ENCODE data around the gene ADAMTS3. TPM values are rescaled to one million over a fixed set of nuclear protein-coding genes. Genes with fewer than 3 reads are reported as not detected.

Gene ADAMTS3
- total and polyA plus RNA-seq, 9 of the 15 experiments (the other 6 are each of a cell fraction or from before 2014, with no cell fraction given) = 4.0 to 18.0 (median 12.1) TPM

DNA sequence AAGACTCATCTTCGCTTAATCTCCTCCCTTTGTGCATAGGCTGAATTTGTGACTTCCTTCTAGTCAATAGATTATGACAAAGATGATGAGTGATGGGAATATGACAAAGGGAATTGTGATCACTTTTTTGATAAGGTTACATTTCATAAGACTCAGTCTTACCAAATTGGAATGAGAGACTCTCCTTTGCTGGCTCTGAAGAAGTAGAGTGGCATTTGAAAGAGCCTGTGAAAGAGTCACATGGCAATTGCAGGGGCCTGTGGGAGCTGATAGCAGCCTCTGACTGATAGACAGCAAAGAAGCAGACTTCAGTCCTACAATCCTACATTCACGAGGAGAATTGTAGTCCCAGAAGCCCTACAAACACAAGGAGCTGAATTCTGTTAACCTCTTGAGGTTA, 44.9 kb upstream of the ADAMTS3 start (continued):
- TF ChIP-seq, protein P1, sequence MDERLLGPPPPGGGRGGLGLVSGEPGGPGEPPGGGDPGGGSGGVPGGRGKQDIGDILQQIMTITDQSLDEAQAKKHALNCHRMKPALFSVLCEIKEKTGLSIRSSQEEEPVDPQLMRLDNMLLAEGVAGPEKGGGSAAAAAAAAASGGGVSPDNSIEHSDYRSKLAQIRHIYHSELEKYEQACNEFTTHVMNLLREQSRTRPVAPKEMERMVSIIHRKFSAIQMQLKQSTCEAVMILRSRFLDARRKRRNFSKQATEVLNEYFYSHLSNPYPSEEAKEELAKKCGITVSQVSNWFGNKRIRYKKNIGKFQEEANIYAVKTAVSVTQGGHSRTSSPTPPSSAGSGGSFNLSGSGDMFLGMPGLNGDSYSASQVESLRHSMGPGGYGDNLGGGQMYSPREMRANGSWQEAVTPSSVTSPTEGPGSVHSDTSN (CRISPR knock-in tag; IDR thresholded peaks at IDR 0.05; ENCODE audit: low read depth) = no peak
- TF ChIP-seq, protein P1 (tag; conservative IDR thresholded peaks at IDR 0.05; ENCODE audit: low read depth) = peak; percentile 29; the same call in 1 of the 2 replicates
- peak; percentile 43; the same call in 1 of the 2 replicates for TF ChIP-seq L3MBTL2 (IDR thresholded peaks at IDR 0.05)

DNA sequence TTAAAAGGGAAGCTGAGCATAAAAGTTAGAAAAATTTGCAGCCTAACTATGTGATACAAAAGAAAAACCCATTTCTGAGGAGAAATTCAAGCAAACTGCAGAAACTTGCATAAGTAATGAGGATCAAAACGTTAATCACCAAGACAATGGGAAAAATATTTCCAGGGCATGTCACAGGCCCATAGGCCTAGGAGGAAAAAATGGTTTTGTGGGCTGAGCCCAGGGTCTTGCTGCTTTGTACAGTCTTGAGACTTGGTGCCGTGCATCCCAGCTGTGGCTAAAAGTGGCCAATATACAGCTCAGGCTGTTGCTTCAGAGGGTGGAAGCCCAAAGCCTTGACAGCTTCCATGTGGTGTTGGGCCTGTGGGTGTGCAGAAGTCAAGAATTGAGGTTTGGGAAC, 37.7 kb upstream of the ADAMTS3 start:
- ATAC-seq (no peak), FAIRE-seq (no peak), DNase-seq (ENCODE audit: extremely low read depth in 1 of 4, low spot score in 3 of 4) (no peak)
- H3K36me3 ChIP-seq (ENCODE audit: control insufficient read depth, insufficient read depth, low read length) = no peaks in the 10 kb centered on the region
- H3K27me3 ChIP-seq (ENCODE audit: control insufficient read depth in 2 of 2, insufficient read depth in 2 of 2, low read length in 2 of 2) = no peaks in the 10 kb centered on the region
- no peak overlapping the region for H3K27ac ChIP-seq (ENCODE audit: extremely low read depth, low read depth, low read length)
- no peaks in the 10 kb centered on the region for H3K9me1 ChIP-seq (ENCODE audit: control insufficient read depth, insufficient read depth, low read length)
- BruUV-seq (replicated peaks) = no TSS peak
- WGBS (ENCODE audit: insufficient coverage, low coverage, missing lambda C conversion rate) = 33% methylated on average over 2 of the region's 2 CpGs
- intact Hi-C loops (cut with micrococcal nuclease) = no loop called here
- H3K4me1 ChIP-seq (replicated peaks in 1 of 2; ENCODE audit: control insufficient read depth in 2 of 2, insufficient read depth in 2 of 2, low read length in 2 of 2) = no peaks in the 10 kb centered on the region
- CTCF ChIA-PET (ENCODE audit: low intra/inter-chr PET ratio) = no interaction called here
- H3K4me3 ChIP-seq = no peak overlapping the region
- H3K4me2 ChIP-seq (ENCODE audit: insufficient read depth, low read length) = no peak overlapping the region
- H3K9ac ChIP-seq (ENCODE audit: insufficient read depth in 1 of 2, low read depth in 2 of 2, low read length in 2 of 2) = no peak overlapping the region
- H2AFZ ChIP-seq (ENCODE audit: low read depth, low read length) = no peak overlapping the region
- H3K9me3 ChIP-seq (replicated peaks; ENCODE audit: control insufficient read depth, insufficient read depth, low read depth, low read length) = no peaks in the 10 kb centered on the region
- no peaks in the 10 kb centered on the region for H4K20me1 ChIP-seq (replicated peaks; ENCODE audit: control insufficient read depth, insufficient read depth, low read length)
- POLR2A ChIA-PET = no interaction called here
- in situ Hi-C loops (cut with MboI) = no loop called here
- no peaks in the 10 kb centered on the region for H3K79me2 ChIP-seq (ENCODE audit: control insufficient read depth, insufficient read depth, low read length)
- TF ChIP-seq, protein P2, sequence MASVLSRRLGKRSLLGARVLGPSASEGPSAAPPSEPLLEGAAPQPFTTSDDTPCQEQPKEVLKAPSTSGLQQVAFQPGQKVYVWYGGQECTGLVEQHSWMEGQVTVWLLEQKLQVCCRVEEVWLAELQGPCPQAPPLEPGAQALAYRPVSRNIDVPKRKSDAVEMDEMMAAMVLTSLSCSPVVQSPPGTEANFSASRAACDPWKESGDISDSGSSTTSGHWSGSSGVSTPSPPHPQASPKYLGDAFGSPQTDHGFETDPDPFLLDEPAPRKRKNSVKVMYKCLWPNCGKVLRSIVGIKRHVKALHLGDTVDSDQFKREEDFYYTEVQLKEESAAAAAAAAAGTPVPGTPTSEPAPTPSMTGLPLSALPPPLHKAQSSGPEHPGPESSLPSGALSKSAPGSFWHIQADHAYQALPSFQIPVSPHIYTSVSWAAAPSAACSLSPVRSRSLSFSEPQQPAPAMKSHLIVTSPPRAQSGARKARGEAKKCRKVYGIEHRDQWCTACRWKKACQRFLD (CRISPR knock-in tag; IDR thresholded peaks at IDR 0.05) = no peak
- TF ChIP-seq RFX7 (CRISPR knock-in tag; IDR thresholded peaks at IDR 0.05) (no peak), KAT2B (IDR thresholded peaks at IDR 0.05; ENCODE audit: low read depth, low read length) (no peak), RBM14 (IDR thresholded peaks at IDR 0.05; ENCODE audit: borderline replicate concordance, insufficient read depth, low read depth, low read length) (no peak), CBX3 (IDR thresholded peaks at IDR 0.05; ENCODE audit: borderline replicate concordance in 1 of 2, low read length in 2 of 2) (peak in 1 of 2 experiments; percentile 76; a peak in 2 of 3 replicates), ZNF707 (CRISPR knock-in tag; conservative IDR thresholded peaks at IDR 0.05) (no peak)
- TF ChIP-seq, protein P3, sequence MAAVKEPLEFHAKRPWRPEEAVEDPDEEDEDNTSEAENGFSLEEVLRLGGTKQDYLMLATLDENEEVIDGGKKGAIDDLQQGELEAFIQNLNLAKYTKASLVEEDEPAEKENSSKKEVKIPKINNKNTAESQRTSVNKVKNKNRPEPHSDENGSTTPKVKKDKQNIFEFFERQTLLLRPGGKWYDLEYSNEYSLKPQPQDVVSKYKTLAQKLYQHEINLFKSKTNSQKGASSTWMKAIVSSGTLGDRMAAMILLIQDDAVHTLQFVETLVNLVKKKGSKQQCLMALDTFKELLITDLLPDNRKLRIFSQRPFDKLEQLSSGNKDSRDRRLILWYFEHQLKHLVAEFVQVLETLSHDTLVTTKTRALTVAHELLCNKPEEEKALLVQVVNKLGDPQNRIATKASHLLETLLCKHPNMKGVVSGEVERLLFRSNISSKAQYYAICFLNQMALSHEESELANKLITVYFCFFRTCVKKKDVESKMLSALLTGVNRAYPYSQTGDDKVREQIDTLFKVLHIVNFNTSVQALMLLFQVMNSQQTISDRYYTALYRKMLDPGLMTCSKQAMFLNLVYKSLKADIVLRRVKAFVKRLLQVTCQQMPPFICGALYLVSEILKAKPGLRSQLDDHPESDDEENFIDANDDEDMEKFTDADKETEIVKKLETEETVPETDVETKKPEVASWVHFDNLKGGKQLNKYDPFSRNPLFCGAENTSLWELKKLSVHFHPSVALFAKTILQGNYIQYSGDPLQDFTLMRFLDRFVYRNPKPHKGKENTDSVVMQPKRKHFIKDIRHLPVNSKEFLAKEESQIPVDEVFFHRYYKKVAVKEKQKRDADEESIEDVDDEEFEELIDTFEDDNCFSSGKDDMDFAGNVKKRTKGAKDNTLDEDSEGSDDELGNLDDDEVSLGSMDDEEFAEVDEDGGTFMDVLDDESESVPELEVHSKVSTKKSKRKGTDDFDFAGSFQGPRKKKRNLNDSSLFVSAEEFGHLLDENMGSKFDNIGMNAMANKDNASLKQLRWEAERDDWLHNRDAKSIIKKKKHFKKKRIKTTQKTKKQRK (IDR thresholded peaks at IDR 0.05; ENCODE audit: borderline replicate concordance, low read depth, low read length) = 0 out of 2 replicates have a peak, but pooled peaks have one; percentile 27
- TF ChIP-seq, protein P4, sequence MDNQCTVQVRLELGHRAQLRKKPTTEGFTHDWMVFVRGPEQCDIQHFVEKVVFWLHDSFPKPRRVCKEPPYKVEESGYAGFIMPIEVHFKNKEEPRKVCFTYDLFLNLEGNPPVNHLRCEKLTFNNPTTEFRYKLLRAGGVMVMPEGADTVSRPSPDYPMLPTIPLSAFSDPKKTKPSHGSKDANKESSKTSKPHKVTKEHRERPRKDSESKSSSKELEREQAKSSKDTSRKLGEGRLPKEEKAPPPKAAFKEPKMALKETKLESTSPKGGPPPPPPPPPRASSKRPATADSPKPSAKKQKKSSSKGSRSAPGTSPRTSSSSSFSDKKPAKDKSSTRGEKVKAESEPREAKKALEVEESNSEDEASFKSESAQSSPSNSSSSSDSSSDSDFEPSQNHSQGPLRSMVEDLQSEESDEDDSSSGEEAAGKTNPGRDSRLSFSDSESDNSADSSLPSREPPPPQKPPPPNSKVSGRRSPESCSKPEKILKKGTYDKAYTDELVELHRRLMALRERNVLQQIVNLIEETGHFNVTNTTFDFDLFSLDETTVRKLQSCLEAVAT (IDR thresholded peaks at IDR 0.05) = no peak

All from K562 (cell line).